Measurements from ENCODE around the gene TSN. TPM values are rescaled to one million over a fixed set of nuclear protein-coding genes. Genes with fewer than 3 reads are reported as not detected.
"Not testable (repeated sequence)": the region's sequence is repeated elsewhere in the genome, so short reads cannot be mapped to it uniquely, and the experiment has no call there.

The TSN gene
- total RNA-seq, 1 donor from 2014 or later = 42.0 TPM

GRCh38 chr2:121803503-121803902 is 48.1 kb downstream of the TSN start:
- no peak for DNase-seq

- no peak for DNase-seq
Observed at GRCh38 chr2:121804340-121804739, 48.9 kb downstream of the TSN start.

GRCh38 chr2:121804997-121805765 is 49.7 kb downstream of the TSN start:
- no peak for DNase-seq

GRCh38 chr2:121805766-121806143 is 50.3 kb downstream of the TSN start:
- no peak for DNase-seq

- DNase-seq = not testable (repeated sequence)
Observed at GRCh38 chr2:121807771-121808170, 52.3 kb downstream of the TSN start.

GRCh38 chr2:121809607-121810006 is 54.2 kb downstream of the TSN start:
- no peak for DNase-seq

GRCh38 chr2:121810959-121811853 is 55.8 kb downstream of the TSN start:
- peak; percentile 71 for DNase-seq

- DNase-seq = not testable (repeated sequence)
Observed at GRCh38 chr2:121813083-121813482, 57.6 kb downstream of the TSN start.

GRCh38 chr2:121815216-121815615 is 59.8 kb downstream of the TSN start:
- no peak for DNase-seq

- no peak for DNase-seq
Observed at GRCh38 chr2:121816797-121817196, 61.3 kb downstream of the TSN start.

- not testable (repeated sequence) for DNase-seq
Observed at GRCh38 chr2:121817304-121817703, 61.9 kb downstream of the TSN start.

Other genes starting within 250 kb of the TSN start
- gene RNU4ATAC, start 224.8 kb upstream of the TSN start, total RNA-seq = under 0.01 TPM
- gene CLASP1, start 106.2 kb upstream of the TSN start, total RNA-seq = 68.2 TPM
- 46.1 TPM for gene NIFK, start 18.8 kb upstream of the TSN start, total RNA-seq